Fibroblast of pulmonary artery (primary cell): ENCODE measurements around the gene CCDC12.

Source experiments
- DNase-seq: peaks from one replicate; pipeline ENCODE4 v3.0.0-alpha.2; 2010; ENCODE audit warnings: low read depth
- H3K4me3 ChIP-seq: replicated peaks from 2 replicates; pipeline ENCODE4 v1.5.1; 2011; ENCODE audit warnings: low read depth, mild to moderate bottlenecking, control low read depth, low read length, moderate library complexity
- TF ChIP-seq, protein P1 (sequence below): IDR thresholded peaks from 2 replicates; pipeline ENCODE4 v1.5.1; 2011; ENCODE audit warnings: mild to moderate bottlenecking, control low read depth, low read length, inconsistent platforms; ENCODE audit errors: missing control alignments

The CCDC12 gene

DNA sequence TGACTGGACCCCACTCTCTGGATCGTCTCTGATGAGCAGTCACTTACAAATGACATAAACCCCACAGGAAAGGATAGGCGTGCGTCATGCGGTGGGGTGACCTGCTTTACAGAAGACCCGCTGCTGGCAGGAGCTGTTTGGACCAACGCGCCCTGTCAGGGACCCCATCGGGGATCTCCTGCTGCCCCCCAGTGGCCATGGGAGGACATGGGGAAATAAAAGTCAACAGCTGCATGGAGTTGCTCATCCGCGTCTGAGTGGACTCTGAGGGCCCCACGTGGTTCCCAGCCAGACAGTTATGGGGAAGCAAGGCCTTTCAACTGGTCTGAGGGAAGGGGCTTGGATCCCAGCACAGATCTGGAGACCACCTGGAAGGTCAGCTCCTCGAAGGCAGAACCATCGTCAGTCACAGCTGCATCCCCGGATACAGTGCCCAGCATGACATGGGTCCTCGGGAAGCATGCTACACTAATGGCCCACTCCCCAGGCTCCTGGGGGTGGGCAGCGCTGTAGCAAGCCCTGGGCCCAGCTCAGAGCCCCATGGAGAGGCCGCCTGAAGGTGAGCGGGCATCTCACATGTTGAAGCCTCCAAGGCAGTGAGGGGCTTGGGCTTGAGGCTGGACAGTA lies 66.9 kb downstream of the CCDC12 start:
- TF ChIP-seq, protein P1, sequence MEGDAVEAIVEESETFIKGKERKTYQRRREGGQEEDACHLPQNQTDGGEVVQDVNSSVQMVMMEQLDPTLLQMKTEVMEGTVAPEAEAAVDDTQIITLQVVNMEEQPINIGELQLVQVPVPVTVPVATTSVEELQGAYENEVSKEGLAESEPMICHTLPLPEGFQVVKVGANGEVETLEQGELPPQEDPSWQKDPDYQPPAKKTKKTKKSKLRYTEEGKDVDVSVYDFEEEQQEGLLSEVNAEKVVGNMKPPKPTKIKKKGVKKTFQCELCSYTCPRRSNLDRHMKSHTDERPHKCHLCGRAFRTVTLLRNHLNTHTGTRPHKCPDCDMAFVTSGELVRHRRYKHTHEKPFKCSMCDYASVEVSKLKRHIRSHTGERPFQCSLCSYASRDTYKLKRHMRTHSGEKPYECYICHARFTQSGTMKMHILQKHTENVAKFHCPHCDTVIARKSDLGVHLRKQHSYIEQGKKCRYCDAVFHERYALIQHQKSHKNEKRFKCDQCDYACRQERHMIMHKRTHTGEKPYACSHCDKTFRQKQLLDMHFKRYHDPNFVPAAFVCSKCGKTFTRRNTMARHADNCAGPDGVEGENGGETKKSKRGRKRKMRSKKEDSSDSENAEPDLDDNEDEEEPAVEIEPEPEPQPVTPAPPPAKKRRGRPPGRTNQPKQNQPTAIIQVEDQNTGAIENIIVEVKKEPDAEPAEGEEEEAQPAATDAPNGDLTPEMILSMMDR: peak; percentile 89
- no peak overlapping the region for H3K4me3 ChIP-seq
- peak; percentile 84 for DNase-seq

DNA sequence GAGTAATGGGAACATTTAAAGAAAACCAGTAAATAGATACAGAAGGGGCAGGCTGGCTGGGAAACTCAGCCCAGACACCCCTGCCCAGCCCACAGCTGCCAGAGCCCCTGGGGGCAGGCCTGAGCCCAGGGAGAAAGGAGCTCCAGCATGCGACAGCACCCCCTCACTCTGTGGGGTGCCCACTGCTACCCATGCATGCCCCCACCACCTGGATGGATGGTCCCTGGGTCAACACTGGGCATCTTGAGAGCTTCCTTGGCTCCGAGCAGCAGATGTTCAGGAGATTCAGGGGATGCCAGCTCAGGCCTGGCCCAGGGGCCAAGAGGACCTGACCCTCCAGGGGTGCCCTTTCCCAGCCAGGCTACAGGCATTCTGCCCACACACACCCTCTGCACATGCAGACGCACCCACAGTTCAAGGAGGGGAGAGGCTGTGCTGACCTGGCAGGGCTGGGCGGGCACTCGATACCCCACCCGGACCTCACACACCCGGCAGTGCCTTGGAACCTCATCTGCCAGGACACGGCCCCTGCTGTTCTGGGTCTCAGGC lies 67.5 kb downstream of the CCDC12 start:
- no peak overlapping the region for H3K4me3 ChIP-seq
- DNase-seq: no peak
- TF ChIP-seq, protein P1: no peak

DNA sequence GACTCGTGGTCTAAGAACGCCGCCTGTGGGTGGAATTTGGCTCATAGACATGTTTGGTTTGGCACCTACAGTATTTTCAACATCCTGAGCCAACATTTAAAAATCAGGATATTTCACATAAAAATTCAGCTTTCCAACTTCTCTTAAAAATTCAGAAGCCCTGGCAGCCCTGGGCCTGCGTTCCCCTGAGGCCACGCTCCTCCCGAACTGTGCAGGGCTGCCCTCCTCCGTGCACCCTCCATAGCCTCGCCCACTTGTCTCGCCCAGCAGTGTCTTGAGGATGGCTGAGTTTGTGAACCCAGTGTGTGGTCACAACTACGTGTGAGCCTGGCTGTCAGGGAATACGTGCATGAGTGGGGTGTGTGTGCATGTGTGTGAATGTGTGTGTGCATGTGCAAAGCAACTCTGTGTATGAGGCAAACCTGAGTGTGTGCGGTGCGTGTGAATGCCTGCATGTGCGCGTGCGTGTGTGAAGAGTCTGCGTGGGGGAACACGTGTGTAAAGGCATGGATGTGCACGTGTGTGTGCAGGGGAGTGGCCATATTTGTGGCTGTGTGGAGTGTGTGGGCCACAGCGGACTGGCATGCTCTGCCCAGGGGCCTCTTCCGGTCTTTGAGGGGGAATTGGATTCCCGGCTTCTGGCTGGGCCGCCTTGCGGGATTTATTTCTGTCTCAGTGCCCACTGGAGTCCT lies 68.1 kb downstream of the CCDC12 start:
- no peak overlapping the region for H3K4me3 ChIP-seq
- TF ChIP-seq, protein P1: peak; percentile 41
- peak; percentile 86 for DNase-seq

DNA sequence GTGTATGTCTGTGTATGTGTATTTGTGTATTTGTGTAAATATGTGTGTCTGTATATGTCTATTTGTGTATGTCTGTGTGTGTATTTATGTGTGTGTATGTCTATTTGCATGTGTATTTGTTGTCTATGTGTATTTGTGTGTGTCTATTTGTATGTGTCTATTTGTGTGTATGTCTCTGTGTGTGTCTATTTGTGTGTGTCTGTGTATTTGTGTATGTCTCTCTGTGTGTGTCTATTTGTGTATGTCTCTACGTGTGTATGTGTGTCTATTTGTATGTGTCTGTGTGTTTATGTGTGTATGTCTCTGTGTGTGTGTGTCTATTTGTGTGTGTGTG lies 68.6 kb downstream of the CCDC12 start:
- no peak for DNase-seq
- TF ChIP-seq, protein P1: no peak
- H3K4me3 ChIP-seq: no peak overlapping the region

DNA sequence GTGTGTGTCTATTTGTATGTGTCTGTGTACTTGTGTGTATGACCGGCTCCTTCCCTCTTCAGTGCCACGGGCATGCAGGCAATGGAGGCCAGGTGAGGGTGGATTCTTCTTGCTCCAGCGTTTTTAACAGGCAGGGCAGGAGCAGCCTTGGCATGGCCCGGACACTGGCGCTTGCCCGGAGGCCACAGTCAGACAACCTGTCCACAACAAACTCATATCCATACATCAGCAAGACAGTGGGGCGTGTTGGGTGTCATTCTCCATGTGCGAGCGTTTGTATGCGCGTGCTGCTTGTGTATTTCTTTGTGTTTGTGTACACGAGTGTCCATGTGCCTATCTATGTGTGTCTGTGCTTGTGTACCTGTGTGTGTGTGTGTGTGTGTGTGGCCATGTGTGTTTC lies 69.3 kb downstream of the CCDC12 start:
- TF ChIP-seq, protein P1: no peak
- H3K4me3 ChIP-seq: no peak overlapping the region
- no peak for DNase-seq

DNA sequence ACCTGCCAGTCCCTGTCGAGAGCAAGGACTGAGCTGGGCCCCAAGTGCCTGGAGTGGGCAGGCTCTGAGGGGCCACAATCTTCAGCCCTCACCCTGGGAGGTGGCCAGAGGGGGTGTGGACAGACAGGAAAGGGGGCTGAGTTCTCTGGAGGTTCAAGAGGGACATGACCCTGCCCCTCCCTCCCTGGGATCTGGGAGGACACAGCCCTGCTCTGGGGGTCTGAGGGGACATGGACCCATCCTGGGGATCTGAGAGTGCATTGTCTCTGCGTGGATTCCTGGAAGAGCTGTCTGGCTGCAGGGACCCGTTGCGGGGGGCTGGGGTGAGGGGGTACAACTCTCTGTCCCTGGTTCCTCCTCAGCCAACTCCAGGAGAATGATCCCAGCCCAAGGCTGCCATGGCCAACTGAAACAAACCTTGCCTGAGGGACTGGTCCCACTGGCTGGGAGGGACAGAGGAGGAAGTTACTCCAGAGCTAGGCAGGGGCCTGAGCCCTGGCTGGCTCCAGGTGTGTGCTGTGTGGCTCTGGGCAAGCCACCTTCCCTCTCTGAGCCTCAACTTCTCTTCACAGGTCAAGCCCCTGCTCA lies 70.0 kb downstream of the CCDC12 start:
- TF ChIP-seq, protein P1: no peak

More for the DNA sequence above, 70.0 kb downstream of the CCDC12 start:
- DNase-seq: no peak
- no peak overlapping the region for H3K4me3 ChIP-seq
